OCI-LY1 (cell line): ENCODE measurements around the gene DNLZ.

Experiments used
- H2AFZ ChIP-seq: fragments of 200-600 bp; sonication (generic), shearing (Covaris generic); 2 replicates; pipeline ENCODE4 v1.6.0; 2014; ENCODE audit warnings: antibody characterized with exemption, mild to moderate bottlenecking, low read length
- H3F3A ChIP-seq: fragments of 200-600 bp; sonication (generic), shearing (Covaris generic); 2 replicates; pipeline ENCODE4 v1.6.0; 2014; ENCODE audit warnings: mild to moderate bottlenecking, antibody characterized with exemption, low read length, moderate library complexity; ENCODE audit not compliant: insufficient read depth
- H3K27ac ChIP-seq: fragments of 200-600 bp; sonication (generic); 2 replicates; pipeline ENCODE4 v1.5.1; 2014; ENCODE audit warnings: low read length, mixed run types, mild to moderate bottlenecking, low read depth; ENCODE audit not compliant: poor library complexity, severe bottlenecking
- H3K27me3 ChIP-seq: fragments of 200-600 bp; sonication (generic); 2 replicates; pipeline ENCODE4 v1.6.0; 2014; ENCODE audit warnings: antibody characterized with exemption, mild to moderate bottlenecking, low read length, moderate library complexity; ENCODE audit not compliant: insufficient read depth
- H3K36me3 ChIP-seq: fragments of 200-600 bp; sonication (generic); 2 replicates; pipeline ENCODE4 v1.6.1; 2014; ENCODE audit warnings: mild to moderate bottlenecking, antibody characterized with exemption, low read length, moderate library complexity, mixed read lengths; ENCODE audit not compliant: insufficient read depth
- H3K4me1 ChIP-seq: fragments of 200-600 bp; sonication (generic); 2 replicates; pipeline ENCODE4 v1.5.1; 2014; ENCODE audit warnings: mild to moderate bottlenecking, low read length, moderate library complexity; ENCODE audit not compliant: insufficient read depth, severe bottlenecking
- H3K4me2 ChIP-seq: fragments of 200-600 bp; sonication (generic), shearing (Covaris generic); 2 replicates; pipeline ENCODE4 v1.6.1; 2014; ENCODE audit warnings: low read length
- H3K4me3 ChIP-seq: fragments of 200-600 bp; sonication (generic); 2 replicates; pipeline ENCODE4 v1.5.1; 2014; ENCODE audit warnings: low read length, low read depth, mild to moderate bottlenecking, mixed read lengths; ENCODE audit not compliant: poor library complexity, severe bottlenecking
- H3K79me2 ChIP-seq: fragments of 200-600 bp; shearing (Covaris generic); 2 replicates; pipeline ENCODE4 v1.6.1; 2016; ENCODE audit warnings: mixed run types, low read length, mixed read lengths; ENCODE audit not compliant: insufficient read depth
- H3K9ac ChIP-seq: fragments of 200-600 bp; sonication (generic), shearing (Covaris generic); 2 replicates; pipeline ENCODE4 v1.6.1; 2014; ENCODE audit warnings: mild to moderate bottlenecking, low read length, mixed read lengths
- H3K9me2 ChIP-seq: fragments of 200-600 bp; sonication (generic), shearing (Covaris generic); 2 replicates; pipeline ENCODE4 v1.6.1; 2014; ENCODE audit warnings: low read depth, mild to moderate bottlenecking, low read length, mixed read lengths
- H3K9me3 ChIP-seq: fragments of 200-600 bp; shearing (Covaris generic); 2 replicates; pipeline ENCODE4 v1.6.1; 2014; ENCODE audit warnings: low read length, mixed read lengths
- H4K20me1 ChIP-seq: fragments of 200-600 bp; sonication (generic), shearing (Covaris generic); 2 replicates; pipeline ENCODE4 v1.6.0; 2016; ENCODE audit warnings: mild to moderate bottlenecking, low read length; ENCODE audit not compliant: insufficient read depth
- EZH2 ChIP-seq: fragments of 200-600 bp; sonication (generic), shearing (Covaris generic); IDR thresholded peaks from 2 replicates; pipeline ENCODE4 v1.8.0; 2017; ENCODE audit warnings: borderline replicate concordance, mixed run types, mild to moderate bottlenecking, antibody characterized with exemption, low read length, moderate library complexity, mixed read lengths
- TF ChIP-seq, protein P1 (sequence below): fragments of 200-600 bp; sonication (generic), shearing (Covaris generic); IDR thresholded peaks from 2 replicates; pipeline ENCODE4 v1.5.1; 2017; ENCODE audit warnings: mild to moderate bottlenecking, antibody characterized with exemption, low read length, moderate library complexity, mixed read lengths

Gene DNLZ

DNA sequence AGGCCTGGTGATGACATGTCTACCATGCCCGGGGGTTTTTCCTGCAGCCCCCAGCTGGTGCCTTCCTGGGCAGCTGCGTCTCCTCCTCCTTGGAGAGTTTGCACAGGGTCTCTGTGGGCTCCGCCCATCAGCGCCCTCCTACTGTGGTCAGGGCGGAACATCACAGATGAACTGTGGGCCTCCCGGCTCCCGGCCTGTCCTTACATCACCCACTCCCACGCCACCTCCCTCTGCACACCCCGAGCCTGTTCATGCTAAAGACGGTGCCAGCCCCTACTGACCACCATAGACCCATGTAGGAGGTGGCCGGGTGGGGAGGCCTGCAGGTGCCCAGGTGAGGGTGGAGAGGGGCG is 23.6 kb downstream of the DNLZ start:
- Histone ChIP-seq H3K4me1 (no peaks in the 10 kb centered on the region), H3K27ac (no peak overlapping the region)
- TF ChIP-seq EZH2: no peak
- TF ChIP-seq, protein P1, sequence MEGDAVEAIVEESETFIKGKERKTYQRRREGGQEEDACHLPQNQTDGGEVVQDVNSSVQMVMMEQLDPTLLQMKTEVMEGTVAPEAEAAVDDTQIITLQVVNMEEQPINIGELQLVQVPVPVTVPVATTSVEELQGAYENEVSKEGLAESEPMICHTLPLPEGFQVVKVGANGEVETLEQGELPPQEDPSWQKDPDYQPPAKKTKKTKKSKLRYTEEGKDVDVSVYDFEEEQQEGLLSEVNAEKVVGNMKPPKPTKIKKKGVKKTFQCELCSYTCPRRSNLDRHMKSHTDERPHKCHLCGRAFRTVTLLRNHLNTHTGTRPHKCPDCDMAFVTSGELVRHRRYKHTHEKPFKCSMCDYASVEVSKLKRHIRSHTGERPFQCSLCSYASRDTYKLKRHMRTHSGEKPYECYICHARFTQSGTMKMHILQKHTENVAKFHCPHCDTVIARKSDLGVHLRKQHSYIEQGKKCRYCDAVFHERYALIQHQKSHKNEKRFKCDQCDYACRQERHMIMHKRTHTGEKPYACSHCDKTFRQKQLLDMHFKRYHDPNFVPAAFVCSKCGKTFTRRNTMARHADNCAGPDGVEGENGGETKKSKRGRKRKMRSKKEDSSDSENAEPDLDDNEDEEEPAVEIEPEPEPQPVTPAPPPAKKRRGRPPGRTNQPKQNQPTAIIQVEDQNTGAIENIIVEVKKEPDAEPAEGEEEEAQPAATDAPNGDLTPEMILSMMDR: no peak

GRCh38 chr9:136339173-136339957 is 24.2 kb downstream of the DNLZ start:
- no peaks in the 10 kb centered on the region for H4K20me1 ChIP-seq
- H2AFZ ChIP-seq: no peak overlapping the region
- no peak overlapping the region for H3K27ac ChIP-seq
- no peak overlapping the region for H3K9ac ChIP-seq
- H3K27me3 ChIP-seq: peaks cover 25% of the 10 kb centered on the region
- no peak overlapping the region for H3K4me3 ChIP-seq
- TF ChIP-seq, protein P1: peak; percentile 97
- no peak for TF ChIP-seq EZH2
- H3K9me3 ChIP-seq: no peaks in the 10 kb centered on the region
- no peak overlapping the region for H3K4me2 ChIP-seq
- H3K9me2 ChIP-seq: no peaks in the 10 kb centered on the region
- no peaks in the 10 kb centered on the region for H3K36me3 ChIP-seq
- H3K4me1 ChIP-seq: no peaks in the 10 kb centered on the region
- no peaks in the 10 kb centered on the region for H3K79me2 ChIP-seq
- no peaks in the 10 kb centered on the region for H3F3A ChIP-seq

More for the DNA sequence above, 23.6 kb downstream of the DNLZ start:
- H3K9ac ChIP-seq: no peak overlapping the region
- H3K9me3 ChIP-seq: no peaks in the 10 kb centered on the region
- H3K9me2 ChIP-seq: no peaks in the 10 kb centered on the region
- H3F3A ChIP-seq: no peaks in the 10 kb centered on the region
- peaks cover 25% of the 10 kb centered on the region for H3K27me3 ChIP-seq
- no peaks in the 10 kb centered on the region for H4K20me1 ChIP-seq
- H2AFZ ChIP-seq: no peak overlapping the region
- H3K4me2 ChIP-seq: no peak overlapping the region
- no peak overlapping the region for H3K4me3 ChIP-seq
- H3K79me2 ChIP-seq: no peaks in the 10 kb centered on the region
- no peaks in the 10 kb centered on the region for H3K36me3 ChIP-seq

- H3K9ac ChIP-seq: no peak overlapping the region
- no peak for TF ChIP-seq EZH2
- TF ChIP-seq, protein P1: no peak
- H3K27ac ChIP-seq: no peak overlapping the region
- no peaks in the 10 kb centered on the region for H3K4me1 ChIP-seq
- H3K9me2 ChIP-seq: no peaks in the 10 kb centered on the region
- H3F3A ChIP-seq: no peaks in the 10 kb centered on the region
- no peak overlapping the region for H2AFZ ChIP-seq
- H3K4me2 ChIP-seq: no peak overlapping the region
- H3K36me3 ChIP-seq: no peaks in the 10 kb centered on the region
- H3K9me3 ChIP-seq: no peaks in the 10 kb centered on the region
- H3K27me3 ChIP-seq: peaks cover 25% of the 10 kb centered on the region
- no peak overlapping the region for H3K4me3 ChIP-seq
- no peaks in the 10 kb centered on the region for H3K79me2 ChIP-seq
- no peaks in the 10 kb centered on the region for H4K20me1 ChIP-seq
These were observed 25.0 kb downstream of the DNLZ start for GRCh38 chr9:136338511-136338910.
